ENCODE measurements around the gene CCDC187. TPM values are rescaled to one million over a fixed set of nuclear protein-coding genes. Genes with fewer than 3 reads are reported as not detected.

The CCDC187 gene
- total and polyA plus RNA-seq, 2 experiments from 2014 or later, result 0.13 to 1.3 TPM

DNA sequence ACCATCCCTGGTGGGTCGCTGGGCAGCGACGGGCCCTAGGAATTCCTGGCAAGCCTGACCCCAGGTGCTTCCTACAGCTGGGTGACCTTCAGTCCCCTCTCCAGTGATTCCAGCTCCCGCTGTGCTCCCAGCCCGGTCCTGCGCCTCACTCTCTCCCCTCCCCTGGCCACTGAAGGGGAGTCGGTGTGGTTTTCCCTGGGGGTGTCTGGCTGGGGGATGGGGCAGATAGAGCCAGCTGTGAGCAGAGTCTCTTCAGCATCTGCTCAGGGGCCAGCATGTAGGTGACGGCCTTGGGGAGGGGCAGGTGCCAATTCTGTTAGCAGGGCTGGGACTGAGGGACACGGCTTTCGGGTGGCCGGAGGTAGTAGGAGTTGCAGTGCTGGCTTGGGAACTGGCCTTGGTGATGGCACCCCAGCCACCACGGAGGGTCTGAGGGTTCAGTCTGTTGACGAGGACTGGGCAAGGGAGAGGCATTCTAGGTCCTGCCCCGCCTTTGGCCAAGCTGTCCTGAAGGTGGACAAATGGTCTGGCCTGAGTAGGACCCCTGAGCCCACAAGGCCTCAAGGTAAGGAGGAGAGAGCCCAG, 26.6 kb upstream of the CCDC187 start:
- H3K9me3 ChIP-seq (ENCODE audit: low read depth), result no peaks in the 10 kb centered on the region
- H3K36me3 ChIP-seq, result no peaks in the 10 kb centered on the region
- TF ChIP-seq, protein P1, sequence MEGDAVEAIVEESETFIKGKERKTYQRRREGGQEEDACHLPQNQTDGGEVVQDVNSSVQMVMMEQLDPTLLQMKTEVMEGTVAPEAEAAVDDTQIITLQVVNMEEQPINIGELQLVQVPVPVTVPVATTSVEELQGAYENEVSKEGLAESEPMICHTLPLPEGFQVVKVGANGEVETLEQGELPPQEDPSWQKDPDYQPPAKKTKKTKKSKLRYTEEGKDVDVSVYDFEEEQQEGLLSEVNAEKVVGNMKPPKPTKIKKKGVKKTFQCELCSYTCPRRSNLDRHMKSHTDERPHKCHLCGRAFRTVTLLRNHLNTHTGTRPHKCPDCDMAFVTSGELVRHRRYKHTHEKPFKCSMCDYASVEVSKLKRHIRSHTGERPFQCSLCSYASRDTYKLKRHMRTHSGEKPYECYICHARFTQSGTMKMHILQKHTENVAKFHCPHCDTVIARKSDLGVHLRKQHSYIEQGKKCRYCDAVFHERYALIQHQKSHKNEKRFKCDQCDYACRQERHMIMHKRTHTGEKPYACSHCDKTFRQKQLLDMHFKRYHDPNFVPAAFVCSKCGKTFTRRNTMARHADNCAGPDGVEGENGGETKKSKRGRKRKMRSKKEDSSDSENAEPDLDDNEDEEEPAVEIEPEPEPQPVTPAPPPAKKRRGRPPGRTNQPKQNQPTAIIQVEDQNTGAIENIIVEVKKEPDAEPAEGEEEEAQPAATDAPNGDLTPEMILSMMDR (IDR thresholded peaks at IDR 0.05; ENCODE audit: low read depth, low read length), result no peak
- H3K4me3 ChIP-seq, result no peak overlapping the region
- peaks cover 32% of the 10 kb centered on the region for H3K4me1 ChIP-seq (ENCODE audit: low read depth)
- no peak overlapping the region for H3K27ac ChIP-seq
- no peak for DNase-seq (ENCODE audit: low read depth in 1 of 2, low spot score in 1 of 2)
- H3K27me3 ChIP-seq, result no peaks in the 10 kb centered on the region

DNA sequence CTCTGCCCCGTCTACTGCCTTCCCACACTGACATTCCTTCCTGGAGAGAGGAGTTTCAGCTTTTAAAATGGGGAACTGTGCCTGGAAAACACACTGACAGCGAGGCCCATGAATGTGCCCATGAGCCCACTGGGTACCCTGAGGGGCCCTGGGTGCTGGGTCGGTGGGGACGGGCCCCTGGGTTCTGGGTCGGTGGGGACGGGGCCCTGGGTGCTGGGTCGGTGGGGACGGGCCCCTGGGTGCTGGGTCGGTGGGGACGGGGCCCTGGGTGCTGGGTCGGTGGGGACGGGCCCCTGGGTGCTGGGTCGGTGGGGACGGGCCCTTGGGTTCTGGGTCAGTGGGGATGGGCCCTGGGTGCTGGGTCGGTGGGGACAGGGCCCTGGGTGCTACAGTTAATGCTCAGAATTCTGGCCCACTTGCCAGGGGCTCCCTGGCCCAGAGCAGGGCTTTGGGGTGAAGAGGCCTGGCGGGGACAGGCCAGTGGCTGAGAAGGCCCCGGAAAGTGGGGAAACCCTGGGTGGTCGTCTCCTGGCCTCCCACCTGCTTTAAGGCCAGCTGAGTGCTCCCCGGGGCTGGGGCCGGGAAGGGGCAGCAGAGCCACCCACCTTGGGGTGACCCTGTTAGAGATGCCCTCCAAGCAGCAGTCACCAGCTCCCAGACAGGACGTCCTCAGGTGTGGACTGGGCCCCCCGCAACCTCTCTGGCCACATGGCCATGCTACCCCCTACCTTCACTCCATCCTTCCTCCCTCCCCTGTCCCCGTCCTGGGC, 25.9 kb upstream of the CCDC187 start:
- Histone ChIP-seq H3K27me3 (no peaks in the 10 kb centered on the region), H3K27ac (peak overlapping the region; percentile 78), H3K9me3 (ENCODE audit: low read depth) (no peaks in the 10 kb centered on the region), H3K4me1 (ENCODE audit: low read depth) (peaks cover 36% of the 10 kb centered on the region), H3K4me3 (no peak overlapping the region), H3K36me3 (no peaks in the 10 kb centered on the region)
- no peak for DNase-seq (ENCODE audit: low read depth in 1 of 2, low spot score in 1 of 2)
- TF ChIP-seq, protein P1 (IDR thresholded peaks at IDR 0.05; ENCODE audit: low read depth, low read length), result no peak

DNA sequence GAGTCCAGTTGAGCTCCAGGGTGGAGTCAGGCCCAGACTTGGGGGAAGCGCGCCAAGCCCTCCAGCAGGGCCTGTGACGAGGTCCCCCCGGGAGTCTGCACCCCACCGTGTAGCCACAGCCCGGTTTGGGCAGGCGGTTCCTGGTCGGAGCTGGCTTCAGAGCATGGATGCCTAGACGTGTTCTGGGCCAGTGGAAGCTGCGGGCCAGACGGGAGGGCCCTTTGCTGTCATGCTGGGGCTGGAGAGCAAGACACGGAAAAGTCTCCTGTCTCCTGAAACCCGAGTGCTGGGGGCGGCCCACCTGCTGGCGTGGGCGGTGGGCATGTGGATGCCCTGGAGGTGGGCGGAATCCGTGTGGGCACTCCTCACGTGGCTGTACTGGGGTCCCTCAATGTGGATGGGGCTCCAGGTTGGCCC, 25.3 kb upstream of the CCDC187 start:
- Histone ChIP-seq H3K36me3 (no peaks in the 10 kb centered on the region), H3K4me3 (peak overlapping the region; percentile 81), H3K27ac (peak overlapping the region; percentile 78), H3K9me3 (ENCODE audit: low read depth) (no peaks in the 10 kb centered on the region), H3K4me1 (ENCODE audit: low read depth) (peaks cover 40% of the 10 kb centered on the region), H3K27me3 (no peaks in the 10 kb centered on the region)
- DNase-seq (ENCODE audit: low read depth in 1 of 2, low spot score in 1 of 2), result peak in 1 of 2 donors; percentile 7
- TF ChIP-seq, protein P1 (IDR thresholded peaks at IDR 0.05; ENCODE audit: low read depth, low read length), result no peak

DNA sequence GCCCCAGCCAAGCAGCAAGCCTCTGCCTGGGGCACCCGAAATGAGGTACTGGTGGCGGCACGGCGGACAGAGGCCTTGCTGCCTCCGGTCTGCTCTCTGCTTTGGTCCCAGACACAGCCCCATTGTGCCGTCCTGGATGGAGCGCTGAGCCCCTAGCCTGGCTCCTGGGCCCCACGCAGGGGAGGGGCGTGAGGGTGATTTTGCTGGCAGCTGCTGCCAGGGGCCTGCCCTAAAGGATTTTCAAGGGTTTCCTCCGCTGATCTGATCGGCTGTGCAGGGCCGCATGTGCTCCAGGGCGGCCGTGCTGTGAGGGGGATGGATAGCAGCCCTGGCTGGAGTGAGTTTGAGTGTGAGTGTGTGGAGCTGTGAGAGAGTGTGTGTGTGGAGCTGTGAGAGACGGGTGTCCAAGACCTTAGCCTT, 24.7 kb upstream of the CCDC187 start:
- no peaks in the 10 kb centered on the region for H3K36me3 ChIP-seq
- peak overlapping the region; percentile 78 for H3K27ac ChIP-seq
- peaks cover 41% of the 10 kb centered on the region for H3K4me1 ChIP-seq (ENCODE audit: low read depth)
- peak overlapping the region; percentile 81 for H3K4me3 ChIP-seq
- DNase-seq (ENCODE audit: low read depth in 1 of 2, low spot score in 1 of 2), result peak; percentile 68 to 83
- no peaks in the 10 kb centered on the region for H3K9me3 ChIP-seq (ENCODE audit: low read depth)
- H3K27me3 ChIP-seq, result no peaks in the 10 kb centered on the region
- TF ChIP-seq, protein P1 (IDR thresholded peaks at IDR 0.05; ENCODE audit: low read depth, low read length), result no peak

DNA sequence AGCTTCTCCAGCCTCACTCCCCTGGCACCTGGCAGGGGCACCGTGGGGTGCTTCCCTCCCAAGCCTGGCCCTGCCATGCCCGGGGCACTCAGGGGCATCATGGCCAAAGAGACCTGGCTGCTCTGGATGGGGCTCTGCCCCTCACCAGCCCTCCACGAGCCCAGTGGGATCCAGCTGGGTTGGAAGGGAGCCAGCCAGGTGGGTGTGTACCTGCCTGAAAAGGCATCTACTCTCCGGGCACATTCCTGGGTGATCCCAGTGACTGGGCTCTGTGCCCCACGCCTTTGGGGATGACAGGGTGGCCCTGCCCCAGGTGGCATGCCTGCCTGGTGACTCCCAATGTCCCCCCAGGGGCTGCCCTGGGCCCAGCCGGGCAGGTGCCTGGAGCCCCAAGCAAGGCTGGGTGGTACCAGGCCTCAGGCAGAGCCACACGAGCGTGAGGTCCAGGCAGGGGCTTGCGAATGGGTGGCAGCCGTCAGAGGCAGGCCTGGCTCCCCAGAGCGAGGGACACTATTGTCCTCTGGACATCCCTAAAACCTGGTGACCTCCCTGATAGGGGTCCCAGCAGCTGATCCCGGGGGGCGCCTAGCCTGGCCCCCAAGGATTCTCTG, 24.2 kb upstream of the CCDC187 start:
- H3K4me3 ChIP-seq, result peak overlapping the region; percentile 81
- H3K27me3 ChIP-seq, result no peaks in the 10 kb centered on the region
- H3K9me3 ChIP-seq (ENCODE audit: low read depth), result no peaks in the 10 kb centered on the region
- H3K4me1 ChIP-seq (ENCODE audit: low read depth), result peaks cover 41% of the 10 kb centered on the region
- peak overlapping the region; percentile 78 for H3K27ac ChIP-seq
- TF ChIP-seq, protein P1 (IDR thresholded peaks at IDR 0.05; ENCODE audit: low read depth, low read length), result no peak
- no peaks in the 10 kb centered on the region for H3K36me3 ChIP-seq
- DNase-seq (ENCODE audit: low read depth in 1 of 2, low spot score in 1 of 2), result peak in 1 of 2 donors; percentile 24

Measured in cardiac muscle cell (in vitro differentiated cells and primary cell).